HL-60 (cell line): Measurements from ENCODE around the gene RAB5B.
A peak's percentile ranks its signal among the peaks of the same experiment; 100 is the strongest.

Experiments used
- DNase-seq, 2 experiments: peaks; one replicate each; pipeline ENCODE4 v3.0.0-alpha.2; 2010 to 2020; ENCODE audit warnings: low read depth in 1 of 2, low spot score in 1 of 2
- H3K27ac ChIP-seq: fragments of 250-450 bp; sonication (Bioruptor Pico); replicated peaks from 2 replicates; pipeline ENCODE4 v1.5.1; 2020; ENCODE audit warnings: mild to moderate bottlenecking, moderate library complexity
- H3K27me3 ChIP-seq: fragments of 250-450 bp; sonication (Bioruptor Pico); 2 replicates; pipeline ENCODE4 v1.5.1; 2021; ENCODE audit warnings: mild to moderate bottlenecking, moderate library complexity; ENCODE audit not compliant: insufficient read depth, poor library complexity, severe bottlenecking
- H3K4me3 ChIP-seq: replicated peaks from 2 replicates; pipeline ENCODE4 v1.5.1; 2011; ENCODE audit warnings: mild to moderate bottlenecking, control low read depth, low read length; ENCODE audit not compliant: insufficient read depth
- GABPA ChIP-seq: IDR thresholded peaks from 2 replicates; pipeline ENCODE4 v1.6.1; 2012; ENCODE audit warnings: low read depth
- POLR2AphosphoS5 ChIP-seq: IDR thresholded peaks from 2 replicates; pipeline ENCODE4 v1.6.1; 2012; ENCODE audit warnings: low read depth
- SPI1 ChIP-seq: IDR thresholded peaks from 2 replicates; pipeline ENCODE4 v1.6.1; 2012; ENCODE audit warnings: low read depth, mild to moderate bottlenecking, borderline replicate concordance
- TF ChIP-seq, protein P1 (sequence below): IDR thresholded peaks from one replicate; pipeline ENCODE4 v1.5.1; 2011; ENCODE audit warnings: low read length, control low read depth, inconsistent platforms; ENCODE audit not compliant: insufficient read depth
- TF ChIP-seq, protein P2 (sequence below): IDR thresholded peaks from 2 replicates; pipeline ENCODE4 v1.6.1; 2012; ENCODE audit warnings: low read depth; ENCODE audit not compliant: insufficient replicate concordance

RAB5B gene

DNA sequence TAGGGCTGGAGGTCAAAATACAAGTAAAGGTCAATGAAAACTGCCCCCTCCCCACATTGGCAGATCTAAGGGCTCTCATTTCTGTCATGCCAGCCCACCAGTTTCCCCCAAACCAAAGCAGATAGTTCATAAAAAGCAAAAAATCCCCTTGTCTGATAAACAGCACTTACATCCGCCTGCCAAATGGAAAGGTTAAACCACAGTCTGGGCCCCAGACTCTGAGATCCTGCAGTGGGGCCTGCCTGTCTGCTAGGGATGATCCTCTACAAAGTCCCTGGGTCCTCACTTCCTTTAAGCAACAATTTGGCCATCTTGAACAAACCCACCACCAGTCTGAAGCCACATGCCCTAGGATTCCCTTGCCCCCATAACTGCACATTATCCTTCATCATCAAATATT is 58.1 kb downstream of the RAB5B start:
- no peak for DNase-seq
- TF ChIP-seq, protein P1, sequence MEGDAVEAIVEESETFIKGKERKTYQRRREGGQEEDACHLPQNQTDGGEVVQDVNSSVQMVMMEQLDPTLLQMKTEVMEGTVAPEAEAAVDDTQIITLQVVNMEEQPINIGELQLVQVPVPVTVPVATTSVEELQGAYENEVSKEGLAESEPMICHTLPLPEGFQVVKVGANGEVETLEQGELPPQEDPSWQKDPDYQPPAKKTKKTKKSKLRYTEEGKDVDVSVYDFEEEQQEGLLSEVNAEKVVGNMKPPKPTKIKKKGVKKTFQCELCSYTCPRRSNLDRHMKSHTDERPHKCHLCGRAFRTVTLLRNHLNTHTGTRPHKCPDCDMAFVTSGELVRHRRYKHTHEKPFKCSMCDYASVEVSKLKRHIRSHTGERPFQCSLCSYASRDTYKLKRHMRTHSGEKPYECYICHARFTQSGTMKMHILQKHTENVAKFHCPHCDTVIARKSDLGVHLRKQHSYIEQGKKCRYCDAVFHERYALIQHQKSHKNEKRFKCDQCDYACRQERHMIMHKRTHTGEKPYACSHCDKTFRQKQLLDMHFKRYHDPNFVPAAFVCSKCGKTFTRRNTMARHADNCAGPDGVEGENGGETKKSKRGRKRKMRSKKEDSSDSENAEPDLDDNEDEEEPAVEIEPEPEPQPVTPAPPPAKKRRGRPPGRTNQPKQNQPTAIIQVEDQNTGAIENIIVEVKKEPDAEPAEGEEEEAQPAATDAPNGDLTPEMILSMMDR: no peak
- TF ChIP-seq GABPA (no peak), POLR2AphosphoS5 (no peak), SPI1 (no peak)
- TF ChIP-seq, protein P2, sequence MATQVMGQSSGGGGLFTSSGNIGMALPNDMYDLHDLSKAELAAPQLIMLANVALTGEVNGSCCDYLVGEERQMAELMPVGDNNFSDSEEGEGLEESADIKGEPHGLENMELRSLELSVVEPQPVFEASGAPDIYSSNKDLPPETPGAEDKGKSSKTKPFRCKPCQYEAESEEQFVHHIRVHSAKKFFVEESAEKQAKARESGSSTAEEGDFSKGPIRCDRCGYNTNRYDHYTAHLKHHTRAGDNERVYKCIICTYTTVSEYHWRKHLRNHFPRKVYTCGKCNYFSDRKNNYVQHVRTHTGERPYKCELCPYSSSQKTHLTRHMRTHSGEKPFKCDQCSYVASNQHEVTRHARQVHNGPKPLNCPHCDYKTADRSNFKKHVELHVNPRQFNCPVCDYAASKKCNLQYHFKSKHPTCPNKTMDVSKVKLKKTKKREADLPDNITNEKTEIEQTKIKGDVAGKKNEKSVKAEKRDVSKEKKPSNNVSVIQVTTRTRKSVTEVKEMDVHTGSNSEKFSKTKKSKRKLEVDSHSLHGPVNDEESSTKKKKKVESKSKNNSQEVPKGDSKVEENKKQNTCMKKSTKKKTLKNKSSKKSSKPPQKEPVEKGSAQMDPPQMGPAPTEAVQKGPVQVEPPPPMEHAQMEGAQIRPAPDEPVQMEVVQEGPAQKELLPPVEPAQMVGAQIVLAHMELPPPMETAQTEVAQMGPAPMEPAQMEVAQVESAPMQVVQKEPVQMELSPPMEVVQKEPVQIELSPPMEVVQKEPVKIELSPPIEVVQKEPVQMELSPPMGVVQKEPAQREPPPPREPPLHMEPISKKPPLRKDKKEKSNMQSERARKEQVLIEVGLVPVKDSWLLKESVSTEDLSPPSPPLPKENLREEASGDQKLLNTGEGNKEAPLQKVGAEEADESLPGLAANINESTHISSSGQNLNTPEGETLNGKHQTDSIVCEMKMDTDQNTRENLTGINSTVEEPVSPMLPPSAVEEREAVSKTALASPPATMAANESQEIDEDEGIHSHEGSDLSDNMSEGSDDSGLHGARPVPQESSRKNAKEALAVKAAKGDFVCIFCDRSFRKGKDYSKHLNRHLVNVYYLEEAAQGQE: no peak

DNA sequence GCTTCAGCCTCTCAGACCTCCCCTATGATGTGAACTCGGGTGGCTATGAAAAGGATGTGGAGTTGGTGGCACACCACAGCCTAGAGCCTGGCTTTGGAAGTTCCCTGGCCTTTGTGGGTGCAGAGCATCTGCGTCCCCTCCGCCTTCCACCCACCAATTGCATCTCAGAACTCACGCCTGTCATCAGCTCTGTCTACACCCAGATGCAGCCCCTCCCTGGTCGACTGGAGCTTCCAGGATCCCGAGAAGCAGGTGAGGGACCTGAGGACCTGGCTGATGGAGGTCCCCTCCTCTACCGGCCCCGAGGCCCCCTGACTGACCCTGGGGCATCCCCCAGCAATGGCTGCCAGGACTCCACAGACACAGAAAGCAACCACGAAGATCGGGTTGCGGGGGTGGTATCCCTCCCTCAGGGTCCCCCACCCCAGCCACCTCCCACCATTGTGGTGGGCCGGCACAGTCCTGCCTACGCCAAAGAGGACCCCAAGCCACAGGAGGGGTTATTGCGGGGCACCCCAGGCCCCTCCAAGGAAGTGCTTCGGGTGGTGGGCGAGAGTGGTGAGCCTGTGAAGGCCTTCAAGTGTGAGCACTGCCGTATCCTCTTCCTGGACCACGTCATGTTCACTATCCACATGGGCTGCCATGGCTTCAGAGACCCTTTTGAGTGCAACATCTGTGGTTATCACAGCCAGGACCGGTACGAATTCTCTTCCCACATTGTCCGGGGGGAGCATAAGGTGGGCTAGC is 60.9 kb downstream of the RAB5B start:
- TF ChIP-seq, protein P2: no peak
- TF ChIP-seq POLR2AphosphoS5 (no peak), SPI1 (no peak), GABPA (no peak)
- TF ChIP-seq, protein P1: no peak
- H3K27me3 ChIP-seq: no peaks in the 10 kb centered on the region
- H3K4me3 ChIP-seq: no peak overlapping the region
- no peak for DNase-seq
- no peak overlapping the region for H3K27ac ChIP-seq

More for the DNA sequence above, 58.1 kb downstream of the RAB5B start:
- Histone ChIP-seq H3K27me3 (no peaks in the 10 kb centered on the region), H3K27ac (0 out of 2 replicates have a peak overlapping the region, but pooled peaks have one; percentile 20), H3K4me3 (no peak overlapping the region)

DNA sequence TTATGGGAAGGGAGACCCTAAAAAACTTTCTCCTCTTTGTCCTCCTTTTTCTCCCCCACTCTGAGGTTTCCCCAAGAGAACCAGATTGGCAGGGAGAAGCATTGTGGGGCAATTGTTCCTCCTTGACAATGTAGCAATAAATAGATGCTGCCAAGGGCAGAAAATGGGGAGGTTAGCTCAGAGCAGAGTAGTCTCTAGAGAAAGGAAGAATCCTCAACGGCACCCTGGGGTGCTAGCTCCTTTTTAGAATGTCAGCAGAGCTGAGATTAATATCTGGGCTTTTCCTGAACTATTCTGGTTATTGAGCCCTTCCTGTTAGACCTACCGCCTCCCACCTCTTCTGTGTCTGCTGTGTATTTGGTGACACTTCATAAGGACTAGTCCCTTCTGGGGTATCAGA is 63.3 kb downstream of the RAB5B start:
- TF ChIP-seq SPI1 (no peak), GABPA (no peak)
- Histone ChIP-seq H3K4me3 (no peak overlapping the region), H3K27ac (no peak overlapping the region), H3K27me3 (no peaks in the 10 kb centered on the region)
- peak in 1 of 2 experiments; percentile 26 for DNase-seq

DNA sequence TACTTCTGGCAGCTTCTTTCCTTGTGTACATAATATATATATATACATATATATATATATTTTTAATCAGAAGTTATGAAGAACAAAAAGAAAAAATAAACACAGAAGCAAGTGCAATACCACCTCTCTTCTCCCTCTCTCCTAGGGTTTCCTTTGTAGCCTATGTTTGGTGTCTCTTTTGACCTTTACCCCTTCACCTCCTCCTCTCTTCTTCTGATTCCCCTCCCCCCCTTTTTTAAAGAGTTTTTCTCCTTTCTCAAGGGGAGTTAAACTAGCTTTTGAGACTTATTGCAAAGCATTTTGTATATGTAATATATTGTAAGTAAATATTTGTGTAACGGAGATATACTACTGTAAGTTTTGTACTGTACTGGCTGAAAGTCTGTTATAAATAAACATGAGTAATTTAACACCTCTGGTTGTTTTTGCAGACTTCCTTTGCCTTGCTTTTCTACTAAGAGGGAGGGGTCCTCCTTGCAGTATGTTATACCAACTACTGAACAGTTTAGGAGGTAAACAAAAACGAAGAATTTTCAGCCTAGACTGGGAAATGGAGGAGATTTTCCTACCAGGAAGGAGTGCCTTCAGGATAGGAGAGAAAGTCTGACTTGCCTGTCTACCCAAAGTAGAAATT is 64.3 kb downstream of the RAB5B start:
- H3K27me3 ChIP-seq: no peaks in the 10 kb centered on the region
- TF ChIP-seq, protein P2: no peak
- TF ChIP-seq POLR2AphosphoS5 (no peak), SPI1 (no peak)
- H3K4me3 ChIP-seq: no peak overlapping the region
- no peak overlapping the region for H3K27ac ChIP-seq
- no peak for DNase-seq
